H9 (cell line): Measurements from ENCODE around the gene TNNT1. TPM values are rescaled to one million over a fixed set of nuclear protein-coding genes. Genes with fewer than 3 reads are reported as not detected.
A peak's percentile ranks its signal among the peaks of the same experiment; 100 is the strongest.

ENCODE experiments used
- DNase-seq: peaks from one replicate; pipeline ENCODE4 v3.0.0-alpha.2; 2017
- H2AFZ ChIP-seq: one replicate; pipeline ENCODE4 v1.6.1; 2013; ENCODE audit warnings: mild to moderate bottlenecking, low read length, control low read depth, moderate library complexity
- H2AK5ac ChIP-seq: 2 replicates; pipeline ENCODE4 v1.6.1; 2013; ENCODE audit warnings: low read length, control low read depth, mixed read lengths; ENCODE audit not compliant: insufficient read length
- H2BK120ac ChIP-seq: one replicate; pipeline ENCODE4 v1.6.1; 2013; ENCODE audit warnings: low read depth, mild to moderate bottlenecking, low read length, control low read depth, inconsistent platforms; ENCODE audit not compliant: poor library complexity, severe bottlenecking
- H2BK12ac ChIP-seq: 2 replicates; pipeline ENCODE4 v1.6.1; 2013; ENCODE audit warnings: low read length, control low read depth, mixed read lengths, low read depth; ENCODE audit not compliant: insufficient read length
- H2BK15ac ChIP-seq: 2 replicates; pipeline ENCODE4 v1.6.1; 2013; ENCODE audit warnings: low read depth, low read length, control low read depth
- H2BK20ac ChIP-seq: one replicate; pipeline ENCODE4 v1.6.1; 2013; ENCODE audit warnings: low read depth, mild to moderate bottlenecking, low read length, control low read depth, inconsistent platforms; ENCODE audit not compliant: poor library complexity, severe bottlenecking
- H2BK5ac ChIP-seq: 2 replicates; pipeline ENCODE4 v1.6.1; 2013; ENCODE audit warnings: low read length, control low read depth, mixed read lengths; ENCODE audit not compliant: insufficient read length
- H3K14ac ChIP-seq: 2 replicates; pipeline ENCODE4 v1.6.1; 2013; ENCODE audit warnings: low read length, control low read depth; ENCODE audit not compliant: insufficient read depth
- H3K18ac ChIP-seq: 2 replicates; pipeline ENCODE4 v1.6.1; 2013; ENCODE audit warnings: low read depth, mild to moderate bottlenecking, mixed read lengths, low read length, control low read depth; ENCODE audit not compliant: insufficient read length
- H3K23ac ChIP-seq: 2 replicates; pipeline ENCODE4 v1.6.1; 2013; ENCODE audit warnings: low read length, control low read depth, mixed read lengths, low read depth; ENCODE audit not compliant: insufficient read length
- H3K23me2 ChIP-seq: 2 replicates; pipeline ENCODE4 v1.6.1; 2013; ENCODE audit warnings: low read depth, mild to moderate bottlenecking, mixed read lengths, low read length, control low read depth; ENCODE audit not compliant: insufficient read length, poor library complexity, severe bottlenecking
- H3K27ac ChIP-seq: 2 replicates; pipeline ENCODE4 v1.5.1; 2013; ENCODE audit warnings: low read length, control low read depth, mixed read lengths, low read depth; ENCODE audit not compliant: insufficient read length
- H3K27me3 ChIP-seq: 2 replicates; pipeline ENCODE4 v1.6.1; 2013; ENCODE audit warnings: low read length, control low read depth, inconsistent platforms; ENCODE audit not compliant: insufficient read depth
- H3K4ac ChIP-seq: 2 replicates; pipeline ENCODE4 v1.6.1; 2013; ENCODE audit warnings: low read depth, mild to moderate bottlenecking, control low read depth, inconsistent platforms, low read length, moderate library complexity
- H3K4me1 ChIP-seq: 2 replicates; pipeline ENCODE4 v1.6.1; 2013; ENCODE audit warnings: low read length, control low read depth, inconsistent platforms; ENCODE audit not compliant: insufficient read depth
- H3K4me2 ChIP-seq: 2 replicates; pipeline ENCODE4 v1.6.1; 2013; ENCODE audit warnings: low read length, control low read depth, mixed read lengths; ENCODE audit not compliant: insufficient read length, insufficient read depth
- H3K56ac ChIP-seq: 2 replicates; pipeline ENCODE4 v1.6.1; 2013; ENCODE audit warnings: low read depth, mild to moderate bottlenecking, mixed read lengths, low read length, control low read depth; ENCODE audit not compliant: insufficient read length
- H3K79me1 ChIP-seq: 2 replicates; pipeline ENCODE4 v1.6.1; 2013; ENCODE audit warnings: low read depth, mild to moderate bottlenecking, moderate library complexity, low read length, control low read depth, inconsistent platforms; ENCODE audit not compliant: insufficient read depth, poor library complexity, severe bottlenecking
- H3K79me2 ChIP-seq: 2 replicates; pipeline ENCODE4 v1.6.1; 2013; ENCODE audit warnings: low read length, control low read depth, inconsistent platforms; ENCODE audit not compliant: insufficient read depth
- H3K9ac ChIP-seq: 2 replicates; pipeline ENCODE4 v1.6.1; 2013; ENCODE audit warnings: low read length, control low read depth, mixed read lengths; ENCODE audit not compliant: insufficient read length; ENCODE audit errors: extremely low read depth
- H3K9me3 ChIP-seq: one replicate; pipeline ENCODE4 v1.6.1; 2013; ENCODE audit warnings: low read depth, low read length, inconsistent platforms; ENCODE audit not compliant: control insufficient read depth
- H3T11ph ChIP-seq: one replicate; pipeline ENCODE4 v1.6.1; 2013; ENCODE audit warnings: mild to moderate bottlenecking, low read length, control low read depth, inconsistent platforms
- H4K20me1 ChIP-seq: one replicate; pipeline ENCODE4 v1.6.1; 2013; ENCODE audit not compliant: control insufficient read depth, insufficient read length, insufficient read depth
- H4K5ac ChIP-seq: 2 replicates; pipeline ENCODE4 v1.6.1; 2013; ENCODE audit warnings: low read depth, mild to moderate bottlenecking, mixed read lengths, low read length, control low read depth; ENCODE audit not compliant: insufficient read length
- H4K8ac ChIP-seq: replicated peaks from 2 replicates; pipeline ENCODE4 v1.6.1; 2013; ENCODE audit warnings: low read length, control low read depth, mixed read lengths, low read depth; ENCODE audit not compliant: insufficient read length
- H4K91ac ChIP-seq: 2 replicates; pipeline ENCODE4 v1.6.1; 2013; ENCODE audit warnings: low read depth, mild to moderate bottlenecking, moderate library complexity, mixed read lengths, low read length, control low read depth; ENCODE audit not compliant: insufficient read length
- H3K27ac Mint-ChIP-seq, 3 experiments: 2 replicates in 2 of 3; 3 replicates in 1 of 3; pipeline ENCODE4 v1.8.0; 2020 to 2021; ENCODE audit warnings: mixed read lengths in 3 of 3, mild to moderate bottlenecking in 1 of 3, moderate library complexity in 1 of 3
- H3K27me3 Mint-ChIP-seq: 2 replicates; pipeline ENCODE4 v1.8.0; 2021; ENCODE audit warnings: low read depth, mild to moderate bottlenecking, moderate library complexity, mixed read lengths
- H3K36me3 Mint-ChIP-seq, 3 experiments: 2 replicates in 2 of 3; 3 replicates in 1 of 3; pipeline ENCODE4 v1.8.0; 2020 to 2021; ENCODE audit warnings: low read depth in 3 of 3, mixed read lengths in 3 of 3; ENCODE audit not compliant: insufficient read depth in 1 of 3
- H3K4me1 Mint-ChIP-seq, 2 experiments: 2 replicates each; pipeline ENCODE4 v1.8.0; 2020; ENCODE audit warnings: mixed read lengths in 2 of 2
- H3K4me3 Mint-ChIP-seq, 2 experiments: 2 replicates in 1 of 2; 3 replicates in 1 of 2; pipeline ENCODE4 v1.8.0; 2020 to 2021; ENCODE audit warnings: mild to moderate bottlenecking in 2 of 2, mixed read lengths in 2 of 2, moderate library complexity in 1 of 2
- H3K9me3 Mint-ChIP-seq, 2 experiments: 2 replicates in 1 of 2; 3 replicates in 1 of 2; pipeline ENCODE4 v1.8.0; 2020; ENCODE audit warnings: mild to moderate bottlenecking in 2 of 2, mixed read lengths in 2 of 2, moderate library complexity in 1 of 2
- WGBS: extraction: QIAGEN DNeasy Blood & Tissue Kit; methylation state at CpG from one replicate; pipeline ENCODE4 v1.1.7; 2013; ENCODE audit warnings: missing lambda C conversion rate, low lambda C conversion rate, mixed read lengths; ENCODE audit not compliant: insufficient read length; ENCODE audit errors: extremely low coverage; 5-methylcytosine and 5-hydroxymethylcytosine counted together
- total RNA-seq: library from RNA; stranded (reverse); gene quantifications from 2 replicates; pipeline ENCODE4 v1.2.1, GENCODE V29; 2021
- TF ChIP-seq, protein P1 (sequence below): fragments of 200-600 bp; sonication (generic); conservative IDR thresholded peaks from 3 replicates; pipeline ENCODE4 v1.8.0; 2021; ENCODE audit warnings: antibody characterized with exemption, mild to moderate bottlenecking

Gene TNNT1
- total RNA-seq, 1 experiment from 2014 or later: 127 TPM

DNA sequence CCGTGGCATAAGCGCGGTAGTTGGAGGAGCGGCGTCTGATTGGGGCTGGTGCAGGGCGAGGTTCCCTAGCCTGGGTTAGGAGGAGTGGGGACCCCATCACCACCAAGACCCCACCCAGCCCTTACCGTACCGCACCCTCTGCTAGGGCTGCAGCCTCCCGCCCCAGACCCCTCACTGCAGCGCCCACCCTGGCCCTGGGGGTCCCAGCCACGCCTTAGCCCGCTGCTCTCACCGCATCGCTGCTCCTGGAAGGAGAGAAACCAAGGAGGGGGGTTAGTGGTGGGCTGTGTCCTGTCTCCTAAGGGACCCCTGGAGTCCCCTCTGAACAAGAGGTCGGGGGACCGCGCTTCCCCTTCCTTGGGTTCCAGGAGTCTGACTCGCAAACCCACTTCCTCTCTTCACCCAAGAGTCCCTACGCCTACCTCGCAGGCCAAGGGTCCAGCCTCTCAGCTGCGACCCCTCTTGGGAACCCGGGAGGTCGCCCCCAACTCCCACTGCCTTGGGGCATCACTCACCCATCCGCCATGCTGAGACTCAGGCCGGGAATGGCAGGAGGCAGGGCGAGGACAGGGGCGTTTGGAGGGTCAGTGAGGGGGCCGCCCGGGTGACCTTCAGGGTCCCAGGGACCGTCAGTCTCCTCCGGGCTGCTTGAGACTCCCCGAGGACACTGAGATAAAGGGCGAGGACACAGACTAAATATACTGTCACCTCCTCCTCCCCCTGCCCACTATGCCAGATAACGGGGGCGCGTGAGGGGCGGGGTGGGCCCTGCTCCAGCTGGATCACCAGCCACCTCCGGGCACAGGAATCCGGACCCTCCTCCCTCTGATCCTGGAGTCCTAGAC, 8.3 kb upstream of the TNNT1 start, which contains the start of gene TNNI3:
Gene TNNI3 (minus strand): TSS at position 669 of the 845 bp plus-strand sequence. CDS start 143 bp downstream, at position 526.
- H2BK120ac ChIP-seq: no peak within 1 kb of the TSS
- H3K79me2 ChIP-seq: no peaks in the 10 kb centered on the region
- no peaks in the 10 kb centered on the region for H3K9me3 ChIP-seq
- no peak within 1 kb of the TSS for H3K18ac ChIP-seq
- H2BK12ac ChIP-seq: no peak within 1 kb of the TSS
- peak within 1 kb of the TSS; percentile 89 for H3K4me2 ChIP-seq
- no peaks in the 10 kb centered on the region for H3K9me3 Mint-ChIP-seq
- no peak within 1 kb of the TSS for H4K8ac ChIP-seq
- H3K27ac ChIP-seq: no peak within 1 kb of the TSS
- H3K14ac ChIP-seq: no peak within 1 kb of the TSS
- no peak within 1 kb of the TSS for H3K4ac ChIP-seq
- H2BK20ac ChIP-seq: no peak within 1 kb of the TSS
- no peak within 1 kb of the TSS for H3K23ac ChIP-seq
- H2AK5ac ChIP-seq: no peak within 1 kb of the TSS
- H4K20me1 ChIP-seq: no peaks in the 10 kb centered on the region
- DNase-seq: no peak
- H2AFZ ChIP-seq: no peak within 1 kb of the TSS
- no peak within 1 kb of the TSS for H3K9ac ChIP-seq
- WGBS: no CpG with 5 or more reads among the region's 39 CpGs
- H2BK5ac ChIP-seq: no peak within 1 kb of the TSS
- no peaks in the 10 kb centered on the region; the same call in 1 of the 2 replicates for H3K27me3 ChIP-seq
- H4K91ac ChIP-seq: no peak within 1 kb of the TSS
- H3K56ac ChIP-seq: no peak within 1 kb of the TSS
- H3K4me3 Mint-ChIP-seq: peak within 1 kb of the TSS; percentile 81 to 95
- peaks cover 23% of the 10 kb centered on the region for H3K27me3 Mint-ChIP-seq
- H3K27ac Mint-ChIP-seq: peak within 1 kb of the TSS; percentile 93 to 94 (median 94); a peak in 6 of 7 replicates
- peaks cover 13% of the 10 kb centered on the region for H3K23me2 ChIP-seq
- TF ChIP-seq, protein P1, sequence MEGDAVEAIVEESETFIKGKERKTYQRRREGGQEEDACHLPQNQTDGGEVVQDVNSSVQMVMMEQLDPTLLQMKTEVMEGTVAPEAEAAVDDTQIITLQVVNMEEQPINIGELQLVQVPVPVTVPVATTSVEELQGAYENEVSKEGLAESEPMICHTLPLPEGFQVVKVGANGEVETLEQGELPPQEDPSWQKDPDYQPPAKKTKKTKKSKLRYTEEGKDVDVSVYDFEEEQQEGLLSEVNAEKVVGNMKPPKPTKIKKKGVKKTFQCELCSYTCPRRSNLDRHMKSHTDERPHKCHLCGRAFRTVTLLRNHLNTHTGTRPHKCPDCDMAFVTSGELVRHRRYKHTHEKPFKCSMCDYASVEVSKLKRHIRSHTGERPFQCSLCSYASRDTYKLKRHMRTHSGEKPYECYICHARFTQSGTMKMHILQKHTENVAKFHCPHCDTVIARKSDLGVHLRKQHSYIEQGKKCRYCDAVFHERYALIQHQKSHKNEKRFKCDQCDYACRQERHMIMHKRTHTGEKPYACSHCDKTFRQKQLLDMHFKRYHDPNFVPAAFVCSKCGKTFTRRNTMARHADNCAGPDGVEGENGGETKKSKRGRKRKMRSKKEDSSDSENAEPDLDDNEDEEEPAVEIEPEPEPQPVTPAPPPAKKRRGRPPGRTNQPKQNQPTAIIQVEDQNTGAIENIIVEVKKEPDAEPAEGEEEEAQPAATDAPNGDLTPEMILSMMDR: no peak
- H3K79me1 ChIP-seq: no peaks in the 10 kb centered on the region
- H3K36me3 Mint-ChIP-seq: peaks cover 14 to 23% (median 19%) of the 10 kb centered on the region in 3 experiments
- peaks cover 18 to 27% of the 10 kb centered on the region in 2 experiments for H3K4me1 Mint-ChIP-seq
- H3K4me1 ChIP-seq: no peaks in the 10 kb centered on the region; the same call in 1 of the 2 replicates
- no peak within 1 kb of the TSS for H2BK15ac ChIP-seq
- no peak within 1 kb of the TSS for H4K5ac ChIP-seq
- H3T11ph ChIP-seq: no peak within 1 kb of the TSS
